ENCODE data around the gene EMSY. TPM values are rescaled to one million over a fixed set of nuclear protein-coding genes. Genes with fewer than 3 reads are reported as not detected.

The EMSY gene
- total RNA-seq, 1 donor from 2014 or later, result 18.9 TPM

DNA sequence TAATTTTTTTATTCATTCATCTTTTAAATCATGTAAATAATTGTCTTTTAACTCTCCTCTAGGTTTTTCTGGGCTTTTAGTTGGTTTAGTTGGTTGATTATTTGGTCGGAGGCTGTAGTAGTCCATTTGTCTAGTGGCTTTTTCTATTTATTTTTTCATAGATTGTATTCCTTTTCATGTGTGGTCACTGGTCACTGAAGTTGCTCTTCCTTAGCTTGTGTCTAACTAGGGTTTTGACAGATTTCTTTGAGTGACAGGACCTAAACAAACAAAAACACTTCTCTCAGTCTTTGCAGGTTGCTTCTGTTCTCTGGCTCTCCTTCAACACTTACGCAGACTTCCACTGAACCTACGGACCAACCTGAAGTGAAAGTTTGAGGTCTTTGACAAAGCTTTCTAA lies 112.6 kb downstream of the EMSY start:
- H3K27ac ChIP-seq (ENCODE audit: low read depth, low read length), result no peak overlapping the region
- DNase-seq (ENCODE audit: low read depth) (no peak), FAIRE-seq (no peak)
- no peaks in the 10 kb centered on the region for H3K9me3 ChIP-seq (ENCODE audit: insufficient read depth, low read depth, low read length)
- H3K4me1 ChIP-seq (ENCODE audit: insufficient read depth, low read length), result peaks cover 10% of the 10 kb centered on the region
- peaks cover 6% of the 10 kb centered on the region for H3K9me3 Mint-ChIP-seq (ENCODE audit: unreplicated experiment)
- TF ChIP-seq CTCF (IDR thresholded peaks at IDR 0.05; ENCODE audit: insufficient read depth, low read depth, low read length), result no peak
- TF ChIP-seq EZH2 (IDR thresholded peaks at IDR 0.05; ENCODE audit: insufficient read depth, low read length), result no peak
- H3K4me3 Mint-ChIP-seq (ENCODE audit: unreplicated experiment), result no peak overlapping the region
- H2AFZ ChIP-seq (ENCODE audit: low read depth, low read length), result no peak overlapping the region
- H3K4me2 ChIP-seq (ENCODE audit: low read length), result no peak overlapping the region
- H3K27ac Mint-ChIP-seq (ENCODE audit: unreplicated experiment), result no peak overlapping the region
- peaks cover 17% of the 10 kb centered on the region for H3K4me1 Mint-ChIP-seq (ENCODE audit: low read depth, unreplicated experiment)
- H3K79me2 ChIP-seq (ENCODE audit: insufficient read depth, low read length), result no peaks in the 10 kb centered on the region
- no peak overlapping the region for H3K4me3 ChIP-seq (ENCODE audit: insufficient read depth, low read depth, low read length)
- H3K36me3 Mint-ChIP-seq (ENCODE audit: low read depth, unreplicated experiment), result no peaks in the 10 kb centered on the region
- H3K9ac ChIP-seq (ENCODE audit: low read length), result no peak overlapping the region
- H3K27me3 Mint-ChIP-seq (ENCODE audit: low read depth, unreplicated experiment), result no peaks in the 10 kb centered on the region
- H3K27me3 ChIP-seq (ENCODE audit: insufficient read depth, low read length), result no peaks in the 10 kb centered on the region
- H4K20me1 ChIP-seq (ENCODE audit: insufficient read depth, low read length), result no peaks in the 10 kb centered on the region
- no peaks in the 10 kb centered on the region for H3K36me3 ChIP-seq (ENCODE audit: insufficient read depth, low read length)

DNA sequence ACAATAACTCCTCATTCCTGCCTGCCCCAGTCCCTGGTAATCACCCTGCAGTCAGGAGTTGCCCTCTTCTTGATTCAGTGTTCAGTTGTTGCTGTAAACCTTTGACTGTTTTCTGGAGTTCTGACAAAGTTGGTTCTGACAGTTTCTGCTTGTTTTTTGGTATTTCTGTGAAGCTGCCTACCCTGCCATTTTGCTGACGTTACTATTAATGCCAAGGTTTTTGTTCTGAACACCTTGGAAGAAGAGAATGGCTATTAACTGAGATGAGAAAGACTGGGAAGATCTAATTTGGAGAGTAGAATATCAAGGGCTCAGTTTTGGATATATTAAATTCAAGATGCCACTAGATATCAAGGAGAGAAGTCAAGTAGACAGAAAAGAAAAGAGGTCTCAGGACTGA lies 113.7 kb downstream of the EMSY start:
- no peak overlapping the region for H3K27ac ChIP-seq (ENCODE audit: low read depth, low read length)
- no peak overlapping the region for H3K9ac ChIP-seq (ENCODE audit: low read length)
- no peak for TF ChIP-seq EZH2 (IDR thresholded peaks at IDR 0.05; ENCODE audit: insufficient read depth, low read length)
- no peak for TF ChIP-seq CTCF (IDR thresholded peaks at IDR 0.05; ENCODE audit: insufficient read depth, low read depth, low read length)
- H3K79me2 ChIP-seq (ENCODE audit: insufficient read depth, low read length), result no peaks in the 10 kb centered on the region
- no peak overlapping the region for H2AFZ ChIP-seq (ENCODE audit: low read depth, low read length)
- no peaks in the 10 kb centered on the region for H3K36me3 Mint-ChIP-seq (ENCODE audit: low read depth, unreplicated experiment)
- H3K4me3 ChIP-seq (ENCODE audit: insufficient read depth, low read depth, low read length), result no peak overlapping the region
- peaks cover 9% of the 10 kb centered on the region for H3K9me3 Mint-ChIP-seq (ENCODE audit: unreplicated experiment)
- H4K20me1 ChIP-seq (ENCODE audit: insufficient read depth, low read length), result no peaks in the 10 kb centered on the region
- H3K27ac Mint-ChIP-seq (ENCODE audit: unreplicated experiment), result no peak overlapping the region
- H3K4me1 Mint-ChIP-seq (ENCODE audit: low read depth, unreplicated experiment), result peaks cover 17% of the 10 kb centered on the region
- no peak overlapping the region for H3K4me3 Mint-ChIP-seq (ENCODE audit: unreplicated experiment)
- H3K9me3 ChIP-seq (ENCODE audit: insufficient read depth, low read depth, low read length), result no peaks in the 10 kb centered on the region
- no peak for FAIRE-seq
- H3K36me3 ChIP-seq (ENCODE audit: insufficient read depth, low read length), result no peaks in the 10 kb centered on the region
- H3K27me3 Mint-ChIP-seq (ENCODE audit: low read depth, unreplicated experiment), result no peaks in the 10 kb centered on the region
- H3K27me3 ChIP-seq (ENCODE audit: insufficient read depth, low read length), result no peaks in the 10 kb centered on the region
- DNase-seq (ENCODE audit: low read depth), result no peak
- H3K4me2 ChIP-seq (ENCODE audit: low read length), result no peak overlapping the region
- peaks cover 10% of the 10 kb centered on the region for H3K4me1 ChIP-seq (ENCODE audit: insufficient read depth, low read length)

DNA sequence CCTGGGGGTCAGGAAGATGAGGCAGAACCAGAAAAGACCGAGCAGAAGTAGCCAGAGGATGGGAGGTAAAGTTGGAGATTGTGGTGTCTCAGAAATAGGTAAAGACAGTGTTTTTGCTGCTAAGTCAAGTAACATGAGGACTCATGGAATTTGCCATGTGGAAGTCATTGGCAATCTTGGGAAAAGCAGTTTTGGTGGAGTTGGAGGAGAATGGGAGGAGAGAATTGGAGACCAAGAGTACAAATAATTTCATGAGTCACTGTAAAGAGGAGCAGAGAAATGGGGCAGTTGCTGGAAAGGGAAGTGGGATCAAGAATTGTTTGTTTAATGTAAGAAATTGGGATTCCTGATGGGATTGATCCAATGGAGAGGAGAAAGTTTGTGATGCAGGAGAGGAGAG lies 114.1 kb downstream of the EMSY start:
- FAIRE-seq (no peak), DNase-seq (ENCODE audit: low read depth) (no peak)
- Histone ChIP-seq H2AFZ (ENCODE audit: low read depth, low read length) (no peak overlapping the region), H4K20me1 (ENCODE audit: insufficient read depth, low read length) (no peaks in the 10 kb centered on the region), H3K9me3 (ENCODE audit: insufficient read depth, low read depth, low read length) (no peaks in the 10 kb centered on the region), H3K9ac (ENCODE audit: low read length) (no peak overlapping the region), H3K4me1 (ENCODE audit: insufficient read depth, low read length) (peaks cover 10% of the 10 kb centered on the region), H3K27ac (ENCODE audit: low read depth, low read length) (no peak overlapping the region), H3K36me3 (ENCODE audit: insufficient read depth, low read length) (no peaks in the 10 kb centered on the region), H3K79me2 (ENCODE audit: insufficient read depth, low read length) (no peaks in the 10 kb centered on the region), H3K4me2 (ENCODE audit: low read length) (no peak overlapping the region), H3K4me3 (ENCODE audit: insufficient read depth, low read depth, low read length) (no peak overlapping the region), H3K27me3 (ENCODE audit: insufficient read depth, low read length) (no peaks in the 10 kb centered on the region)
- Mint-ChIP-seq H3K27ac (ENCODE audit: unreplicated experiment) (peak overlapping the region; percentile 29), H3K9me3 (ENCODE audit: unreplicated experiment) (peaks cover 9% of the 10 kb centered on the region), H3K4me1 (ENCODE audit: low read depth, unreplicated experiment) (peaks cover 17% of the 10 kb centered on the region), H3K27me3 (ENCODE audit: low read depth, unreplicated experiment) (no peaks in the 10 kb centered on the region), H3K36me3 (ENCODE audit: low read depth, unreplicated experiment) (no peaks in the 10 kb centered on the region), H3K4me3 (ENCODE audit: unreplicated experiment) (no peak overlapping the region)
- TF ChIP-seq EZH2 (IDR thresholded peaks at IDR 0.05; ENCODE audit: insufficient read depth, low read length) (no peak), CTCF (IDR thresholded peaks at IDR 0.05; ENCODE audit: insufficient read depth, low read depth, low read length) (no peak)
